ENCODE results near the gene CHERP. TPM values are rescaled to one million over a fixed set of nuclear protein-coding genes. Genes with fewer than 3 reads are reported as not detected.

The CHERP gene
- polyA plus RNA-seq, 4 donors = 9.8 to 43.9 (median 17.7) TPM

GRCh38 chr19:16581145-16581970 lies 39.1 kb upstream of the CHERP start:
- Histone ChIP-seq H3K4me1 (ENCODE audit: control insufficient read depth in 3 of 3, insufficient read depth in 2 of 3, low read depth in 1 of 3, low read length in 2 of 3) (peaks cover 9 to 23% (median 13%) of the 10 kb centered on the region in 3 donors), H3K27me3 (ENCODE audit: control insufficient read depth in 3 of 3, insufficient read depth in 3 of 3, low read length in 3 of 3) (no peaks in the 10 kb centered on the region), H3K4me3 (ENCODE audit: low read depth in 1 of 3, low read length in 3 of 3) (no peak overlapping the region), H3K27ac (ENCODE audit: low read depth in 1 of 3, low read length in 2 of 3) (peak overlapping the region in 2 of 3 donors; percentile 14 to 21), H3K36me3 (ENCODE audit: control insufficient read depth in 3 of 3, insufficient read depth in 2 of 3, low read depth in 1 of 3, low read length in 3 of 3) (peaks cover 5 to 73% (median 10%) of the 10 kb centered on the region in 3 donors), H3K9me3 (ENCODE audit: control insufficient read depth in 2 of 2, insufficient read depth in 1 of 2, low read depth in 1 of 2, low read length in 1 of 2) (no peaks in the 10 kb centered on the region)
- DNase-seq (no peak), FAIRE-seq (no peak)
- WGBS, 3 donors = 72 to 78% (median 78%) methylated on average over 12 of the region's 12 CpGs

- peaks cover 4 to 8% (median 7%) of the 10 kb centered on the region in 3 donors for H3K4me1 ChIP-seq (ENCODE audit: control insufficient read depth in 3 of 3, insufficient read depth in 2 of 3, low read depth in 1 of 3, low read length in 2 of 3)
- H3K27me3 ChIP-seq (ENCODE audit: control insufficient read depth in 3 of 3, insufficient read depth in 3 of 3, low read length in 3 of 3) = no peaks in the 10 kb centered on the region
- WGBS, 3 donors = 82 to 90% (median 82%) methylated on average over 4 of the region's 4 CpGs
- no peak overlapping the region for H3K4me3 ChIP-seq (ENCODE audit: low read depth in 1 of 3, low read length in 3 of 3)
- FAIRE-seq (no peak), DNase-seq (no peak)
- H3K27ac ChIP-seq (ENCODE audit: low read depth in 1 of 3, low read length in 2 of 3) = no peak overlapping the region
- H3K36me3 ChIP-seq (ENCODE audit: control insufficient read depth in 3 of 3, insufficient read depth in 2 of 3, low read depth in 1 of 3, low read length in 3 of 3) = peaks cover 6 to 78% (median 17%) of the 10 kb centered on the region in 3 donors
- H3K9me3 ChIP-seq (ENCODE audit: control insufficient read depth in 2 of 2, insufficient read depth in 1 of 2, low read depth in 1 of 2, low read length in 1 of 2) = no peaks in the 10 kb centered on the region
Measured at GRCh38 chr19:16579381-16579780, 37.1 kb upstream of the CHERP start.

- H3K4me3 ChIP-seq (ENCODE audit: low read depth in 1 of 3, low read length in 3 of 3) = no peak overlapping the region
- H3K36me3 ChIP-seq (ENCODE audit: control insufficient read depth in 3 of 3, insufficient read depth in 2 of 3, low read depth in 1 of 3, low read length in 3 of 3) = peaks cover 6 to 73% (median 17%) of the 10 kb centered on the region in 3 donors
- peaks cover 0 to 12% (median 0%) of the 10 kb centered on the region in 3 donors for H3K4me1 ChIP-seq (ENCODE audit: control insufficient read depth in 3 of 3, insufficient read depth in 2 of 3, low read depth in 1 of 3, low read length in 2 of 3)
- H3K27ac ChIP-seq (ENCODE audit: low read depth in 1 of 3, low read length in 2 of 3) = peak overlapping the region in 1 of 3 donors; percentile 11
- H3K9me3 ChIP-seq (ENCODE audit: control insufficient read depth in 2 of 2, insufficient read depth in 1 of 2, low read depth in 1 of 2, low read length in 1 of 2) = no peaks in the 10 kb centered on the region
- WGBS, 3 donors = 85 to 90% (median 87%) methylated on average over 12 to 17 of the region's 17 CpGs
- no peaks in the 10 kb centered on the region for H3K27me3 ChIP-seq (ENCODE audit: control insufficient read depth in 3 of 3, insufficient read depth in 3 of 3, low read length in 3 of 3)
- FAIRE-seq (no peak), DNase-seq (no peak)
Measured at GRCh38 chr19:16577531-16577985, 35.3 kb upstream of the CHERP start.

- Histone ChIP-seq H3K9me3 (ENCODE audit: control insufficient read depth in 2 of 2, insufficient read depth in 1 of 2, low read depth in 1 of 2, low read length in 1 of 2) (no peaks in the 10 kb centered on the region), H3K27ac (ENCODE audit: low read depth in 1 of 3, low read length in 2 of 3) (no peak overlapping the region), H3K4me1 (ENCODE audit: control insufficient read depth in 3 of 3, insufficient read depth in 2 of 3, low read depth in 1 of 3, low read length in 2 of 3) (peaks cover 0 to 12% (median 0%) of the 10 kb centered on the region in 3 donors), H3K27me3 (ENCODE audit: control insufficient read depth in 3 of 3, insufficient read depth in 3 of 3, low read length in 3 of 3) (no peaks in the 10 kb centered on the region), H3K4me3 (ENCODE audit: low read depth in 1 of 3, low read length in 3 of 3) (no peak overlapping the region), H3K36me3 (ENCODE audit: control insufficient read depth in 3 of 3, insufficient read depth in 2 of 3, low read depth in 1 of 3, low read length in 3 of 3) (peaks cover 6 to 67% (median 17%) of the 10 kb centered on the region in 3 donors)
- DNase-seq (no peak), FAIRE-seq (no peak)
- 91 to 95% (median 92%) methylated on average over 42 to 52 of the region's 52 CpGs for WGBS, 3 donors
Measured at GRCh38 chr19:16576690-16577530, 34.7 kb upstream of the CHERP start.

GRCh38 chr19:16575861-16576689 lies 33.8 kb upstream of the CHERP start:
- no peak overlapping the region for H3K4me3 ChIP-seq (ENCODE audit: low read depth in 1 of 3, low read length in 3 of 3)
- WGBS, 3 donors = 85 to 89% (median 87%) methylated on average over 48 of the region's 48 CpGs
- H3K36me3 ChIP-seq (ENCODE audit: control insufficient read depth in 3 of 3, insufficient read depth in 2 of 3, low read depth in 1 of 3, low read length in 3 of 3) = peaks cover 6 to 59% (median 17%) of the 10 kb centered on the region in 3 donors
- no peaks in the 10 kb centered on the region for H3K9me3 ChIP-seq (ENCODE audit: control insufficient read depth in 2 of 2, insufficient read depth in 1 of 2, low read depth in 1 of 2, low read length in 1 of 2)
- no peak overlapping the region for H3K27ac ChIP-seq (ENCODE audit: low read depth in 1 of 3, low read length in 2 of 3)
- peaks cover 0 to 16% (median 3%) of the 10 kb centered on the region in 3 donors for H3K4me1 ChIP-seq (ENCODE audit: control insufficient read depth in 3 of 3, insufficient read depth in 2 of 3, low read depth in 1 of 3, low read length in 2 of 3)
- FAIRE-seq = no peak
- no peaks in the 10 kb centered on the region for H3K27me3 ChIP-seq (ENCODE audit: control insufficient read depth in 3 of 3, insufficient read depth in 3 of 3, low read length in 3 of 3)
- no peak for DNase-seq

- 88 to 94% (median 92%) methylated on average over 2 of the region's 2 CpGs for WGBS, 3 donors
- no peak for FAIRE-seq
- no peak for DNase-seq
- Histone ChIP-seq H3K36me3 (ENCODE audit: control insufficient read depth in 3 of 3, insufficient read depth in 2 of 3, low read depth in 1 of 3, low read length in 3 of 3) (peaks cover 6 to 57% (median 17%) of the 10 kb centered on the region in 3 donors), H3K27ac (ENCODE audit: low read depth in 1 of 3, low read length in 2 of 3) (no peak overlapping the region), H3K4me1 (ENCODE audit: control insufficient read depth in 3 of 3, insufficient read depth in 2 of 3, low read depth in 1 of 3, low read length in 2 of 3) (peaks cover 0 to 16% (median 3%) of the 10 kb centered on the region in 3 donors), H3K4me3 (ENCODE audit: low read depth in 1 of 3, low read length in 3 of 3) (no peak overlapping the region), H3K9me3 (ENCODE audit: control insufficient read depth in 2 of 2, insufficient read depth in 1 of 2, low read depth in 1 of 2, low read length in 1 of 2) (no peaks in the 10 kb centered on the region), H3K27me3 (ENCODE audit: control insufficient read depth in 3 of 3, insufficient read depth in 3 of 3, low read length in 3 of 3) (no peaks in the 10 kb centered on the region)
Measured at GRCh38 chr19:16575282-16575681, 33.0 kb upstream of the CHERP start.

- no peaks in the 10 kb centered on the region for H3K9me3 ChIP-seq (ENCODE audit: control insufficient read depth in 2 of 2, insufficient read depth in 1 of 2, low read depth in 1 of 2, low read length in 1 of 2)
- H3K4me3 ChIP-seq (ENCODE audit: low read depth in 1 of 3, low read length in 3 of 3) = peak overlapping the region in 2 of 3 donors; percentile 95 to 98
- DNase-seq = no peak
- peaks cover 6 to 60% (median 17%) of the 10 kb centered on the region in 3 donors for H3K36me3 ChIP-seq (ENCODE audit: control insufficient read depth in 3 of 3, insufficient read depth in 2 of 3, low read depth in 1 of 3, low read length in 3 of 3)
- no peak for FAIRE-seq
- no peaks in the 10 kb centered on the region for H3K27me3 ChIP-seq (ENCODE audit: control insufficient read depth in 3 of 3, insufficient read depth in 3 of 3, low read length in 3 of 3)
- H3K4me1 ChIP-seq (ENCODE audit: control insufficient read depth in 3 of 3, insufficient read depth in 2 of 3, low read depth in 1 of 3, low read length in 2 of 3) = peaks cover 0 to 16% (median 3%) of the 10 kb centered on the region in 3 donors
- no peak overlapping the region for H3K27ac ChIP-seq (ENCODE audit: low read depth in 1 of 3, low read length in 2 of 3)
Measured at GRCh38 chr19:16573925-16574324, 31.7 kb upstream of the CHERP start.

Measured in small intestine (tissue), 7 donors.